ENCODE measurements around the gene PRDX3. TPM values are rescaled to one million over a fixed set of nuclear protein-coding genes. Genes with fewer than 3 reads are reported as not detected.

The PRDX3 gene
- total and polyA plus RNA-seq, 11 donors, result 130 to 385 (median 257) TPM

DNA sequence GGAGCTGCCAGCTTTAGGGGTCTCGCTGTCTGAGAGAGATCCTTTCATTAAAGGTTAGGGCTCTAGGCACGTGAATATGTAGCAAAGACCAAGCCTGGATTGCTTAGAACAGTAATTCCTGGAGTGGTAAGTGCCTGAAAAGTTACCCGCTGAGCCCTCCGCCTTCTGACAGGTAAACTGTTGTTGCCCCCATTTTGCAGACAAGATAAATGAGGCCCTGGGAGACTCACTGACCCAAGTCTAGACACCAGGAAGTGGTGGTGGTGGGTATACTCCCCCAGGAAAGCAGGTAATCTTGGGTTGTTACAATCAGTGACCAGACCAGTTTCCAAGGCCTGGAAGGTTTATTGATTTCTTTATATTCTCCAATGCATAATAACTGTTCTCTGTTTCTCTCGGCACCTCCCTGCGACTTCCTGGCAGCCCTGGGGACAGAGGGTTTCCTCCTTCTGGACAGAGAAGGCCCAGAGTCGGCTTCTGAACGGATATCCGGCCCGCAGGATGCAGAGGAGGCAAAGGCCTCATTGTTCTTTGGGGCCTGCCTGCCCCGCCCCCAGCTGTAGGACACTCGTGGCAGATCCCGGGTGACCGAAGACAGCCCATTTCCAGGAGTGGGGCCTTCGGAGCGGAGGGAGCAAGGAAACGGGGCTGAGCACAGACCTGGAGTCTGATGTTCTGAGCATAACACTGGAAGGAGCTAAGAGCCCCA lies 27.4 kb upstream of the PRDX3 start:
- H3K4me1 ChIP-seq, result peaks cover 0 to 38% (median 19%) of the 10 kb centered on the region in 12 donors
- WGBS, 4 donors, result 33 to 42% (median 39%) methylated on average over 17 of the region's 17 CpGs
- intact Hi-C loops (cut with DNase I), result loop anchor here in 9 of 10 donors (1.0 to 10.0 kb wide), 14 partner anchors 46 to 389 kb away; partner anchors contain the start of gene TIAL1 (in 1 of the 9)
- H3K36me3 ChIP-seq, result no peaks in the 10 kb centered on the region
- no peak for TF ChIP-seq POLR2A (IDR thresholded peaks at IDR 0.05)
- no peak for TF ChIP-seq CTCF (IDR thresholded peaks at IDR 0.05)
- ATAC-seq, result peak; percentile 21 to 73 (median 38)
- peak overlapping the region; percentile 93 to 100 (median 98) for H3K27ac ChIP-seq
- H3K27me3 ChIP-seq, result no peaks in the 10 kb centered on the region
- DNase-seq, result peak; percentile 85 to 89 (median 88)
- H3K4me3 ChIP-seq, result peak overlapping the region in 10 of 12 donors; percentile 74 to 97 (median 89)
- H3K9me3 ChIP-seq, result no peaks in the 10 kb centered on the region

- no peak for DNase-seq
- Histone ChIP-seq H3K27ac (peak overlapping the region in 8 of 12 donors; percentile 8 to 53 (median 26)), H3K36me3 (no peaks in the 10 kb centered on the region), H3K27me3 (no peaks in the 10 kb centered on the region), H3K4me1 (peaks cover 0 to 17% (median 12%) of the 10 kb centered on the region in 12 donors), H3K4me3 (no peak overlapping the region), H3K9me3 (no peaks in the 10 kb centered on the region)
- WGBS, 4 donors, result 58 to 72% (median 65%) methylated on average over 4 of the region's 4 CpGs
- TF ChIP-seq CTCF (IDR thresholded peaks at IDR 0.05) (no peak), POLR2A (IDR thresholded peaks at IDR 0.05) (no peak)
- intact Hi-C loops (cut with DNase I), result loop anchor here in 3 of 10 donors (2.0 to 10.0 kb wide), 6 partner anchors 212 to 392 kb away; partner anchors contain the start of genes RGS10 (in 1 of the 3) and TIAL1 (in 1 of the 3)
- ATAC-seq, result no peak
These were observed 24.4 kb upstream of the PRDX3 start for GRCh38 chr10:119203006-119203405.

GRCh38 chr10:119201233-119201632 lies 22.6 kb upstream of the PRDX3 start:
- ATAC-seq, result no peak
- Histone ChIP-seq H3K9me3 (no peaks in the 10 kb centered on the region), H3K27me3 (no peaks in the 10 kb centered on the region), H3K36me3 (no peaks in the 10 kb centered on the region), H3K4me1 (peaks cover 0 to 17% (median 9%) of the 10 kb centered on the region in 12 donors), H3K4me3 (no peak overlapping the region), H3K27ac (no peak overlapping the region)
- intact Hi-C loops (cut with DNase I), result loop anchor here in 5 of 10 donors (2.0 to 10.0 kb wide), 6 partner anchors 214 to 394 kb away; partner anchors contain the start of genes RGS10 (in 1 of the 5) and TIAL1 (in 1 of the 5)
- DNase-seq, result no peak
- TF ChIP-seq POLR2A (IDR thresholded peaks at IDR 0.05) (no peak), CTCF (IDR thresholded peaks at IDR 0.05) (no peak)
- 86 to 100% (median 93%) methylated on average over 1 of the region's 1 CpG for WGBS, 4 donors
